NCI-H2171 (cell line): ENCODE results near the gene TET3.

Experiments used
- DNase-seq: peaks from one replicate; lab custom pipeline; 2025; lab: John Stamatoyannopoulos, UW

TET3 gene

DNA sequence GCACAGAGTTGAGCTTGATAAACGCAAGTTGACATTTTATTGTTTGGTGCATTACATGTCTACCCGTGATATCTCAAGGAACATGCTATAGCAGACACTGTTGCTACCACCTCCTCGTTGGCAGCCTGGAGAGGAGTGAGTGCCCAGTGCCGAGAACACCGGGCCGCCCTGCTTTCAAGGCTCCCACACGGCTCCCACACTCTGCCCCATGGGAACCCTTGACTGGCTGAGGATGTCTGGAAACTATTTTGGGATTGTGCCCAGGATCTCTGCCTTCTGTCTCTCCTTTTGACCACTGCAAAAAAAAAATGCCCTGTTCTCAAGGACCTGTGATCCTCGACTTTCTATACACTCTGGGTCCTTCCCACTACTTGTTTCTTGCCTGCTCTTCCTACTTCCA is 21.1 kb downstream of the TET3 start:
- DNase-seq = no peak

GRCh38 chr2:74006459-74006858 is 21.7 kb downstream of the TET3 start:
- DNase-seq = no peak

DNA sequence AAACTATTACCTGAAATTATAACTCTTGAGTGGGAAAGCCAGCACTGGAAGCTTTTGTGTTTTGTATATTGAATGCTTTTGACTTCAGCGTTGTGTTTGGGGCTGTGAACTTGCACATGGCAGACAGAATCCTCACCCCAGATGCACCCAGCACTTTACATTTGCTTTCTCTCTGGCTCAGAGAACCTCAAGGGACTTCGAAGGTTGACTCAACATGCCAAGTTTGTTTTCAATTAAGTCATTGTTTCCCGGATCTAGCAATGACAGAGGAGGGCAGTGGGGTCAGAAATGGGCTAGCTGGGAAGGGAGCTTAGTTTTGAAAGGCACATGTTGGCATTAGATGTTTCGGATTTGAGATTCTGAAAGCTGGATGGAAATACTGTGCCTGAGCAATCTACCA is 22.4 kb downstream of the TET3 start:
- DNase-seq = no peak

DNA sequence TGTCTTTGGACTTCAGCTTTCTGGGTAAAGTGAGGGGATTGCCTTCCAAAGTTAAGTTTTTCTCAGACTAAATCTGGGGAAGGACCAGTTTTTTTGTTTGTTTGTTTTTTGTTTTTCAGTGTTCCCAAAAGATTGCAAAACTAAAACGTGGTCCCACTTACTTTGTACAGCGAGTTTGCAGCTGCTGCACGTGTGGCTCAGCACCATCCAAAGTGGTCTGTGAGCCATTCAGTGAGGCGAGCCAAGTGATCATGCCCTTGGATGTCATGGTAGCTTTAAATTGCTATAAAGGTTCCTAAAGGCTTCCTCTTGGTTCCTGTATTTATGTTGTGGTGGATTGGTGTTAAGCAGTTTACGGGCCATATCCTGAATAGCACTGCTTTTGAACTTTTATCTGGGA is 23.0 kb downstream of the TET3 start:
- no peak for DNase-seq

DNA sequence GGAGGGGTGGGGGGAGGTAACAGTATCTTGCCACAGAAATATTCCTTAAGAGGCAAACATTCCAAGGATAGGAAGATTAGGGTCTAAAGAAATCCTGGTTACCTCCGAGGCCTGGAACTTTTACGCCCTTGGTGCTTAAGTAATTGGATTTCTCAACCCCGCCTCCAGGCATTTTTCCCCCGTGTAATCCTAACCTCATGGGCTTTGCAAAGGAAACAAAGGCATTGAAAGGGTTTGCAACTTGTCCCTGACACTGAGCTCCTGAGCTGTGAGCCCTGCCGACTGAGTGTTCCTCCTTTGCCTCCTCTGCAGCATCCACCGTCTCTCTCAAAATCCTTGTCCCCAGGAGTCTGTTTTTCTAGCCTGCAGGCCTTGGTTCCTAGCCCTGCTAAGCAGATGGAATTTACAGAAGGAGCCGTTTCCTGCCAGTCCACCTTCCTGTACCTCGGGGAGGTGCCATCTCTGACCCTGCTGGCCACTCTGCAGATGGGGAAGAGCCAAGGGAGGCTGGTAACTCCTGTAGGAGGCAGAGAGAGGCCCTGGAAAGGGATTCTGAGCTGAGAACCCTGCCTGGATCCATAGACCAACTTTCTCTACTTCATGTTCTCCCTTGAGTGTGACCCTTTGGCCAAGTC is 24.2 kb downstream of the TET3 start:
- no peak for DNase-seq

GRCh38 chr2:74009577-74009976 is 24.9 kb downstream of the TET3 start:
- no peak for DNase-seq

GRCh38 chr2:74010087-74010541 is 25.4 kb downstream of the TET3 start:
- DNase-seq = peak; percentile 69

DNA sequence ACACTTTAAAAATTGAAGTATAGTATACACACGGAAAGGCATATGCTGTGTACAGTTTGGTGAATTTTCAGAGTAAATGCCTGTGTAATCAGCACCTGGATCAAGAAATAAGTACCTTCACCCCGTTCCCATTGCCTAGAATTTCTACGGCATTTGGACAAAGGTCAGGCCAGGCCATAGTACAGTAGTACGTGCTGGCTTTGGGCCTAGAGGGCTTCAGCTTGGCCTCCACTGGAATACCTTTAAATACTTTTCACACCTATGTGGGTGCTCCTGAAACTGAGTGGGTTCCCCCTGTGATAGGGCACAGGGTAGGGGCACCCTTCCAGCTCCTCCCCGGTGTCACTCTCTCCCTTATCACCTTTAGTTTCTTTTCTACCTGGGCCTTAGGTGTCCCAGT is 26.5 kb downstream of the TET3 start:
- DNase-seq = no peak

GRCh38 chr2:74014813-74015212 is 30.1 kb downstream of the TET3 start:
- DNase-seq = no peak

DNA sequence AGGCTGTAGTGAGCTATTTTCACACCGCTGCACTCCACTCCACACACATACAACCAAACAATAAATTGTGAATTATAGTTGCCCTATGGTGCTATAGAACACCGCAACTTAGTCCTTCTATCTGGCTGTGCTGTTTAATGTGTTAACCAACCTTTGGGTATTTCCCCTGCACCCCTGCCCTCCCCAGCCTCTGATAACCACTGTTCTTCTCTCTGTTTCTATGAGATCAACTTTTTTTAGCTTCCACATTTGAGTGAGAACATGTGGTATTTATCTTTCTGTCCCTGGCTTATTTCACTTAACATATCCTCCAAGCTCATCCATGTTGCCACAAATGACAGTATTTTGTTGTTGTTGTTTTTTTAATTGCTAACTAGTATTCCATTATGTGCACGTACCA is 32.5 kb downstream of the TET3 start:
- no peak for DNase-seq

- DNase-seq = no peak
These were observed 34.8 kb downstream of the TET3 start for GRCh38 chr2:74019516-74019915.

DNA sequence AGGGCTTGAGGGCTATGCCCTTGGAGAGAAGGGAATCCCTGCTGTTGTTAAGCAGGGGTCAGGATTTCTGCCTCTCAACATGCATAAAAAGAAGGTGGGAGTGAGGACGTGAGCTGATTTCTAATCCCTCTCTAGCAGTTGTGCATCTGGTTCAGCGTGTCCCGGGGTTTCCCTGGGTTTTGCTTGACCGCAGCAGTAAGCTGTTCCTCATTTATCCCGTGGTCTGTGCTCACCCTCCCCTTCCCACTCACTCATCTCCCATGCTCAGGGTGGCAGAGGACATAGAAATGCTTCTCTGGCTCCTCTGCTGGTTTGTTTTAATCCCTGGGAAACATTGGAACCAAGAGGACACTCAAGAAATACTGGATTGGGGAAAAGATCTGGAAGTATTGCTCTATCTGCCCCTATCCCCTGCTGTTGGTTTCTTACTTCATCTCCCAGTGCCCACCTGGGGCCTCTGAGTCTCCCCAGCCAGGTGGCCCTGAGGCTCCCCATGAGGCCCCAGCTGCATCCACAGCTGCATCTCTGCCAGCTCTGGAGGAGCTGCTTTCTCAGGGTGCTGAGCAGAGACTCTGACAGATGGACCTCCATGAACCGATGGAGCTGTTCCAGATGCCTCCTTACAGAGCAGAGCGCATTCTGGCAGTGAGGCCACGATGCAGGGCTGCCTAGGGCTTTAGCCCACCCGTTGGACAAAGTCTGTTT is 36.1 kb downstream of the TET3 start:
- peak; percentile 73 for DNase-seq

DNA sequence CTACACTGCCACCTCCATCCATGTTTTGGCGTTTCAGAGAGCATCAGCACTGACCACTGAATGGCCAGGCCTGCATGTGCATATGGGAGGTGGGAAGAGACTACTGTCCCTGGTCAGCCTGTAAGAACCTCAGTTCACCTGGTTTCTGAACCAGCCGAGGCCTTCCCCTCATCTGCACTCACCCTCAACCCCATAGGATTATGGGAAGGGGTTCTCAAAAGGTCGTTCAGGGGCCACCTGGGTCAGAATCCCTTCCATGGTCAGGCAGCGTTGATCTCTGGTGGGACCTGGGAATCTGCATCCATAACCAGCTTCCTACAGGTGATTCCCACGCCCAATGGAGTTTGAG is 36.7 kb downstream of the TET3 start:
- DNase-seq = no peak

DNA sequence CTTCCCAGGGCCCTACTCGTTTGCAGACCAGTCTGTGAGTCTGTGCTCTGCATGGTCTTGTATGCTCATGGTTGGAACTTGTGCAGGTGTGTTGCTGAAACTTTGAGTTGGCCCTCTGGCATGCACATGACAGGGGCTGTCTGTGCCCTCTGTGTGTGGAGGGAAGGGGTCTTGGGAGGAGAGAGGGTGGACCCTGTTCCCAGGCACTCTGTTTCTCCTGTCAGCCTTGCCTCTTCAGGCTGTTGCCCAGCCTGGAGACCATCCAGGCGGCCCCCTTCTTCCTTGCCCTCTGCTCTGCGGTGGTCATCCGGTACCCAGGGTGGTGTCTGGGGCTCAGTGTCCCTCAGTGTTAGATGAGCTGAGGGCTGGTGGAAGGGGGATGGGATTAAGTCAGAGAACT is 39.5 kb downstream of the TET3 start:
- DNase-seq = no peak

- no peak for DNase-seq
These were observed 41.4 kb downstream of the TET3 start for GRCh38 chr2:74025971-74026612.

- no peak for DNase-seq
These were observed 42.1 kb downstream of the TET3 start for GRCh38 chr2:74026687-74027241.

- no peak for DNase-seq
These were observed 42.8 kb downstream of the TET3 start for GRCh38 chr2:74027496-74027895.

GRCh38 chr2:74028290-74028689 is 43.6 kb downstream of the TET3 start:
- DNase-seq = no peak

DNA sequence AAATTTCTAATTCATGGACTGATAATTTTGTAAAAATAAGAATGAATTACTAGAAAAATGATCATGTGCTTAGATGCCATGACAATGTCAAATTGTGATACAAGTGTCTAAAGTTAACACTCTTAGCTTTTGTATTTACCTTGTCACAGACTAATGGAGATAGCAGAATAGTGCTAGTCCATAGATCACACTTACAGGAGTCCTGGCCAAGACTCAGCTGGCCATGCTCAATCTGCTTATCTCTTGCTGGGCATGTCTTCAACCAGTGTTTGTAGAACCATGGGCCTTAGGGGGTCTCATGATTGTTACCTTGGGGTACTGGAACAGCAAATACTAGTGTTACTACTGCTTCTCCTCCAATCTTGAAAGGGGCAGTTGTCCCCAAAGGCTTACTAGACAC is 44.0 kb downstream of the TET3 start:
- DNase-seq = no peak

DNA sequence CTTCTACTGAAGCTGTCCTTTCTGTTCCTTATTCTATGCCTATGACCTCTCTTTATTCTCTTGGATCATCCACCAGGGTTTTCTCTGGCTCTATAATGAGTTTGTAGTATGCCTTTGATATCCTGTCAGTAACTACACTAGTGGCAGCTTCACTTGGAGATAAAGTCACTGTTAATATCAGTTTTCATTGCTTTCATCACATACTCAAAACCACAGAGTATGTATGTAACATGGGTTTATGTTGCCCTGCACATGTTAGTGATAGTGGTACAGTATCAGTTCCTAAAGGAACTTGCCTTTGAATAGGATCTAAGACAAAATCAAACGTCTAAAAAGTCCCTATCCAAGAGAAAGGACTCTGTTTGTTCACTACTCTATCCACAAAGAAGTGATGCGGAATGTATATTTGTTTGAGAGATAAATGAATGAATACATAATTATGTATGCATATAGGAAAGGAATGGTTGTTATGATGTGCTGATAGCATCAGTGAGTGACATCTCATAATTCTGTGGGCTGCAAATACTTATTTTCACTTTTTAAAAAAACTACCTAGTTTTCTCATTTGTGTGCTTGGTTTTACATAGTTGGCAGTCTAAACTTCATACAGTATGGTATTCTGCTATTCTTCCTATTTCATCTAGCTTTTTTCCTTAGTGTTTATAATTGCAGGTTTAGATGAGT is 45.1 kb downstream of the TET3 start:
- no peak for DNase-seq

DNA sequence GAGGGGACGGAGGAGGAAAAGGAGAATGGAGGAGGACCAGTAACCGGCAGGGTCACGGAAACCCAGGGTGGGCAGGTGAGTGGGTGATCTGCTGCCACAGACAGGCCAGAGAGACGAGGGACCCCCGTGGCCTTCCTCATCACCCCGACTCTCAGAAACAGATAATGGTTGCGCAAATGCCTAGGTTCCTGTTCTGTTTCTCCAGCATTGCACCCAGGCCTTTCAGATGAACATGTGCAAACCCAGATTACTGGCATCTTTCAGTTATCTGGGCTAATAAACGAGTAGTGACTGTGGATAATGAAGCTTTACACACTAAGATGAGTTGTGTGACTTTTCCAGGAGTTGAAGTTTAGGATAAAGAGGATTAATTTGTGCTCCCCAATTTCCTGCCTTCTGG is 46.5 kb downstream of the TET3 start:
- no peak for DNase-seq

GRCh38 chr2:74031959-74032287 is 47.2 kb downstream of the TET3 start:
- DNase-seq = no peak

DNA sequence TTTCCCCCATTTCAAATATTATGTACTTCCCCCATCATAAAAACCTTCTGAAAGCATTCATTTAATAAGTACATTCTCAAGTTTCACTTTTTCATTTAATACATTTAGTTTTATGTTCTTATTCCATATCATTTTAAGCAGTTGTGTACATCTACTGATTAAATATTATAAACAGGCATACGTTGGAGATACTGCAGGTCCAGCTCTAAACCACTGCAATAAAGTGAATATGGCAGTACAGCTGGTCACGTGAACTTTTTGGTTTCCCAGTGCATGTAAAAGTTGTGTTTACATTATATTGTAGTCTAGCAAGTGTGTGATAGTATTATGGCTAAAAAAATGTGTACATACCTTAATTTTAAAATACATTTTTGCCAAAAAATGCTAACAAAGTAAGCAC is 48.7 kb downstream of the TET3 start:
- no peak for DNase-seq
